Adrenal gland (tissue), 12 donors: Measurements from ENCODE around the gene ADAMTSL1. TPM values are rescaled to one million over a fixed set of nuclear protein-coding genes. Genes with fewer than 3 reads are reported as not detected.

Experiments used
- DNase-seq, 7 donors: peaks; one replicate each; pipeline ENCODE4 v3.0.0-alpha.2; 2019 to 2020
- H3K27ac ChIP-seq, 5 donors: fragments of 200-600 bp; sonication (generic) in 4 of 5; 1 replicate in 3 of 5; 2 replicates in 2 of 5; pipeline versions ENCODE4 v1.5.1 to v1.8.0; 2016 to 2020; ENCODE audit warnings: mild to moderate bottlenecking in 1 of 5
- H3K27me3 ChIP-seq: fragments of 200-600 bp; 2 replicates; pipeline ENCODE4 v1.8.0; 2021
- H3K36me3 ChIP-seq, 2 donors: fragments of 200-600 bp; replicated peaks in 1 of 2; 1 replicate in 1 of 2; 2 replicates in 1 of 2; pipeline versions ENCODE4 v1.5.1 to v1.8.0; 2018 to 2022
- H3K4me1 ChIP-seq, 2 donors: fragments of 200-600 bp; replicated peaks in 1 of 2; 1 replicate in 1 of 2; 2 replicates in 1 of 2; pipeline versions ENCODE4 v1.5.1 to v1.8.0; 2018 to 2021
- H3K4me3 ChIP-seq, 4 donors: fragments of 200-600 bp; sonication (generic) in 3 of 4; one replicate each; pipeline ENCODE4 v1.5.1; 2016 to 2018
- H3K9me3 ChIP-seq, 3 donors: fragments of 200-600 bp; sonication (generic) in 1 of 3; replicated peaks in 1 of 3; 1 replicate in 2 of 3; 2 replicates in 1 of 3; pipeline versions ENCODE4 v1.5.1 to v1.8.0; 2016 to 2021
- CTCF ChIP-seq, 6 experiments: fragments of 450-650 bp in 4 of 6; fragments of 200-600 bp in 2 of 6; sonication (generic) in 1 of 6; IDR thresholded peaks; 1 replicate in 5 of 6; 2 replicates in 1 of 6; pipeline versions ENCODE4 v1.5.1 to v1.8.0; 2016 to 2021; ENCODE audit warnings: antibody characterized with exemption in 6 of 6, mild to moderate bottlenecking in 2 of 6, moderate library complexity in 1 of 6
- POLR2A ChIP-seq, 2 donors: fragments of 450-650 bp; IDR thresholded peaks; one replicate each; pipeline ENCODE4 v1.6.1; 2017; ENCODE audit warnings: antibody characterized with exemption in 2 of 2, mild to moderate bottlenecking in 2 of 2, moderate library complexity in 1 of 2
- WGBS, 4 donors: extraction: QIAGEN DNeasy Blood & Tissue Kit in 2 of 4; methylation state at CpG; one replicate each; pipeline versions ENCODE4 v1.1.5 to v1.1.7; 2013 to 2017; 5-methylcytosine and 5-hydroxymethylcytosine counted together
- intact Hi-C, 2 donors: fragments of 100-400 bp; cut with DNase I; formaldehyde crosslinking; loops; one replicate each; pipeline versions ENCODE4 v1.14.1 to v1.15.0; 2022 to 2023
- polyA plus RNA-seq, 3 donors: library from polyadenylated mRNA; stranded (reverse); fragments of 200-250 nt in 2 of 3; fragments of 350-450 nt in 1 of 3; fragmentation: Illumina TruSeq in 1 of 3; extraction: RNeasy Lipid Tissue Mini Kit (QIAGEN cat#74804) in 1 of 3; gene quantifications; one replicate each; pipeline ENCODE4 v1.2.3, GENCODE V29; 2013 to 2014
- total RNA-seq, 9 donors: library from RNA; depleted of rRNA in 4 of 9; stranded (reverse); fragments of >200 nt in 4 of 9; fragments of 120-200 nt in 1 of 9; fragmentation: NEBNext Ultra II Directional in 1 of 9; extraction: Animal tissue kit (Norgen Biotek cat#: 25700) in 1 of 9; gene quantifications; one replicate each; pipeline versions ENCODE4 v1.1.0 to v1.2.4, GENCODE V29; 2013 to 2023
- donor health status: healthy with polysubstance abuse.
- donor health status: Bipolar disorder and iron deficiency.
- donor health status: DM: yes; HTN: yes; CAD: no.
- donor health status: DM: no; HTN: no; CAD: no.
- donor health status: DM: no; HTN: no; CAD: no.
- donor health status: DM: yes; HTN: yes; CAD: no.

ADAMTSL1 gene
- total and polyA plus RNA-seq, 12 donors, result 4.9 to 38.1 (median 20.6) TPM

- WGBS, 4 donors, result 77 to 100% (median 93%) methylated on average over 1 of the region's 1 CpG
- intact Hi-C loops, result no loop called here
- H3K9me3 ChIP-seq, result no peaks in the 10 kb centered on the region
These were observed 267.4 kb downstream of the ADAMTSL1 start for GRCh38 chr9:18741359-18741758.

GRCh38 chr9:18741945-18742344 is 268.0 kb downstream of the ADAMTSL1 start:
- no peak overlapping the region for H3K27ac ChIP-seq
- H3K36me3 ChIP-seq, result no peaks in the 10 kb centered on the region
- TF ChIP-seq CTCF (IDR thresholded peaks at IDR 0.05) (no peak), POLR2A (IDR thresholded peaks at IDR 0.05) (no peak)
- intact Hi-C loops, result no loop called here
- no peaks in the 10 kb centered on the region for H3K27me3 ChIP-seq
- no peak for DNase-seq
- 92 to 100% (median 98%) methylated on average over 1 of the region's 1 CpG for WGBS, 4 donors
- no peaks in the 10 kb centered on the region for H3K4me1 ChIP-seq
- no peak overlapping the region for H3K4me3 ChIP-seq
- no peaks in the 10 kb centered on the region for H3K9me3 ChIP-seq

More at GRCh38 chr9:18741359-18741758, 267.4 kb downstream of the ADAMTSL1 start:
- H3K36me3 ChIP-seq, result no peaks in the 10 kb centered on the region
- no peaks in the 10 kb centered on the region for H3K27me3 ChIP-seq
- H3K4me1 ChIP-seq, result no peaks in the 10 kb centered on the region
- H3K4me3 ChIP-seq, result no peak overlapping the region
- H3K27ac ChIP-seq, result no peak overlapping the region
- TF ChIP-seq CTCF (IDR thresholded peaks at IDR 0.05) (no peak), POLR2A (IDR thresholded peaks at IDR 0.05) (no peak)
- no peak for DNase-seq

GRCh38 chr9:18743421-18743820 is 269.5 kb downstream of the ADAMTSL1 start:
- Histone ChIP-seq H3K9me3 (no peaks in the 10 kb centered on the region), H3K4me1 (peaks cover 0 to 6% of the 10 kb centered on the region in 2 donors), H3K36me3 (no peaks in the 10 kb centered on the region), H3K4me3 (no peak overlapping the region), H3K27ac (no peak overlapping the region), H3K27me3 (no peaks in the 10 kb centered on the region)
- TF ChIP-seq CTCF (IDR thresholded peaks at IDR 0.05), result no peak
- TF ChIP-seq POLR2A (IDR thresholded peaks at IDR 0.05), result no peak
- WGBS, 4 donors, result 68 to 75% (median 72%) methylated on average over 6 of the region's 6 CpGs
- intact Hi-C loops, result no loop called here
- DNase-seq, result no peak

GRCh38 chr9:18743971-18744370 is 270.0 kb downstream of the ADAMTSL1 start:
- WGBS, 4 donors, result 80 to 100% (median 84%) methylated on average over 2 of the region's 2 CpGs

More at GRCh38 chr9:18743971-18744370, 270.0 kb downstream of the ADAMTSL1 start:
- TF ChIP-seq CTCF (IDR thresholded peaks at IDR 0.05) (no peak), POLR2A (IDR thresholded peaks at IDR 0.05) (no peak)
- H3K4me3 ChIP-seq, result no peak overlapping the region
- H3K27ac ChIP-seq, result no peak overlapping the region
- no peak for DNase-seq
- no peaks in the 10 kb centered on the region for H3K36me3 ChIP-seq
- no peaks in the 10 kb centered on the region for H3K27me3 ChIP-seq
- H3K4me1 ChIP-seq, result peaks cover 0 to 6% of the 10 kb centered on the region in 2 donors
- intact Hi-C loops, result no loop called here
- no peaks in the 10 kb centered on the region for H3K9me3 ChIP-seq
